ENCODE data around the gene SLC20A1.

DNA sequence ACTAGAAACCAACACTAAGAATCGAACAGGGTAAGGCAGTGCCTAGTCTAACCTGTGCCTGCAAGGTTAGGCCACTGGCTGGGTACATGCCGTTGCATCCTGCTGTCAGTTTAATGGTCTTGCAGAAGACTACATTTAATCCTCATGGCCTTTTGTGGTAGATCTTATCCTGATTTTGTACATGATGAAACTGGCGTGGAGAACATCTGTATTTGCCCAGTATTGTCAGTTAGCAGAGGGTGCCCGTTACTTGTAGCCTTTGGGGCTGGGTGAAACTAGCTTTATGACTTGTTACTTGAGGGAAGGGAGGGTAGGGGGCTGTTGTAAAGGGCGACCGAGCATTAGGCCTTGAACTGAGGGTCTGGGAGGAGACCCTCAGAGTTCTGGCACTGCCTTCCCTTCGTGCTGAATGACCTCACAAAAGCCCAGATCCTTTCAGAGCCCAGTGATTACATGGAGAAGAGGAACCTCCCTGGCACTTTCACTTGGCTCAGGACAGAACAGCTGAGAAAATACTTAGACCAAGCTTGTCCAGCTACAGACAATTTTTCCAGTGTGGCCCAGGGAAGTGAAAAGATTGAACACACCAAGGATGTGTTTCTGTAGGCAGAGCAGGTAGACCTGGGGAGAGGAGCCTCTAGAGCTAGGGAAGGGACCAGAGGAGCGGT, 19.5 kb downstream of the SLC20A1 start:
- TF ChIP-seq, protein P1, sequence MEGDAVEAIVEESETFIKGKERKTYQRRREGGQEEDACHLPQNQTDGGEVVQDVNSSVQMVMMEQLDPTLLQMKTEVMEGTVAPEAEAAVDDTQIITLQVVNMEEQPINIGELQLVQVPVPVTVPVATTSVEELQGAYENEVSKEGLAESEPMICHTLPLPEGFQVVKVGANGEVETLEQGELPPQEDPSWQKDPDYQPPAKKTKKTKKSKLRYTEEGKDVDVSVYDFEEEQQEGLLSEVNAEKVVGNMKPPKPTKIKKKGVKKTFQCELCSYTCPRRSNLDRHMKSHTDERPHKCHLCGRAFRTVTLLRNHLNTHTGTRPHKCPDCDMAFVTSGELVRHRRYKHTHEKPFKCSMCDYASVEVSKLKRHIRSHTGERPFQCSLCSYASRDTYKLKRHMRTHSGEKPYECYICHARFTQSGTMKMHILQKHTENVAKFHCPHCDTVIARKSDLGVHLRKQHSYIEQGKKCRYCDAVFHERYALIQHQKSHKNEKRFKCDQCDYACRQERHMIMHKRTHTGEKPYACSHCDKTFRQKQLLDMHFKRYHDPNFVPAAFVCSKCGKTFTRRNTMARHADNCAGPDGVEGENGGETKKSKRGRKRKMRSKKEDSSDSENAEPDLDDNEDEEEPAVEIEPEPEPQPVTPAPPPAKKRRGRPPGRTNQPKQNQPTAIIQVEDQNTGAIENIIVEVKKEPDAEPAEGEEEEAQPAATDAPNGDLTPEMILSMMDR (IDR thresholded peaks at IDR 0.05): no peak
- TF ChIP-seq POLR2A (IDR thresholded peaks at IDR 0.05) (no peak), POLR2AphosphoS5 (IDR thresholded peaks at IDR 0.05; ENCODE audit: insufficient read depth in 1 of 2, low read depth in 1 of 2) (no peak)

All from vagina (tissue), 2 donors.